A549 (cell line): ENCODE data around the gene CCDC159. TPM values are rescaled to one million over a fixed set of nuclear protein-coding genes. Genes with fewer than 3 reads are reported as not detected.

Source experiments
- ATAC-seq, 2 experiments: fragments of 200-7000 bp in 1 of 2; fragments of >200 bp in 1 of 2; cut with Nextera tagmentation in 1 of 2; cut with Tn5 transposase in 1 of 2; 3 replicates each; pipeline versions ENCODE4 v1.8.0 to v1.9.1; 2018 to 2020; ENCODE audit warnings: mild to moderate bottlenecking in 1 of 2, moderate library complexity in 1 of 2
- CTCF ChIA-PET: fragments of 300-600 bp; sonication (Branson Sonifier 250); formaldehyde crosslinking; extraction: SDS; loops from one replicate; lab custom pipeline; 2021; ENCODE audit warnings: antibody characterized with exemption, inconsistent platforms; lab: Yijun Ruan, JAX
- POLR2A ChIA-PET: fragments of 350-600 bp; formaldehyde crosslinking; extraction: SDS; loops from one replicate; lab custom pipeline; 2021; ENCODE audit warnings: antibody characterized with exemption, inconsistent platforms; lab: Yijun Ruan, JAX
- DNase-seq, 2 experiments: peaks; one replicate each; pipeline versions ENCODE4 v3.0.0 to v3.0.0-alpha.2; 2011 to 2016; ENCODE audit warnings: low read depth in 1 of 2, low spot score in 1 of 2
- FAIRE-seq: peaks from 2 replicates; lab custom pipeline; 2011; peaks lifted over from hg19 to GRCh38; lab: Jason Lieb, UNC
- H3K27ac ChIP-seq, 2 experiments: fragments of >200 bp; sonication (Bioruptor Twin); formaldehyde crosslinking; 3 replicates each; pipeline ENCODE4 v1.5.1; 2016 to 2017
- H3K4me1 ChIP-seq: fragments of >200 bp; sonication (Bioruptor Twin); formaldehyde crosslinking; 3 replicates; pipeline ENCODE4 v1.6.1; 2016
- H3K4me2 ChIP-seq: fragments of >200 bp; sonication (Bioruptor Twin); formaldehyde crosslinking; 3 replicates; pipeline ENCODE4 v1.6.1; 2016
- H3K4me3 ChIP-seq: fragments of >200 bp; sonication (Bioruptor Twin); formaldehyde crosslinking; 3 replicates; pipeline ENCODE4 v1.5.1; 2016
- H3K9me3 ChIP-seq: fragments of >200 bp; sonication (Bioruptor Twin); formaldehyde crosslinking; 3 replicates; pipeline ENCODE4 v1.6.1; 2016
- ATOH8 ChIP-seq: fragments of 250-450 bp; sonication (Bioruptor Pico); IDR thresholded peaks from 2 replicates; pipeline ENCODE4 v1.5.0; 2020; ENCODE audit warnings: low read depth, mild to moderate bottlenecking, moderate library complexity
- CBX8 ChIP-seq: fragments of 200-600 bp; sonication (generic); IDR thresholded peaks from 2 replicates; pipeline ENCODE4 v1.6.1; 2016
- CHD2 ChIP-seq: fragments of 150-350 bp; IDR thresholded peaks from 2 replicates; pipeline ENCODE4 v1.6.1; 2014; ENCODE audit warnings: low read length; ENCODE audit not compliant: partially characterized antibody
- CTCF ChIP-seq: fragments of >200 bp; sonication (Bioruptor Twin); formaldehyde crosslinking; IDR thresholded peaks from 3 replicates; pipeline ENCODE4 v1.5.1; 2016
- EHF ChIP-seq: fragments of 250-450 bp; sonication (Bioruptor Pico); IDR thresholded peaks from 2 replicates; pipeline ENCODE4 v1.5.0; 2020; ENCODE audit warnings: mild to moderate bottlenecking
- ESRRA ChIP-seq: fragments of 150-350 bp; IDR thresholded peaks from 2 replicates; pipeline ENCODE4 v1.6.1; 2014; ENCODE audit warnings: mild to moderate bottlenecking, low read length, borderline replicate concordance
- FOSL2 ChIP-seq, 2 experiments: fragments of 450-650 bp in 1 of 2; fragments of >200 bp in 1 of 2; sonication (Bioruptor Twin) in 1 of 2; formaldehyde crosslinking; IDR thresholded peaks; 2 replicates each; pipeline versions ENCODE4 v1.5.0 to v1.6.1; 2016 to 2020; ENCODE audit warnings: mild to moderate bottlenecking in 1 of 2, moderate library complexity in 1 of 2
- HDAC2 ChIP-seq: fragments of 200-600 bp; sonication (generic); IDR thresholded peaks from 2 replicates; pipeline ENCODE4 v1.6.1; 2016
- HMGXB4 ChIP-seq: fragments of 250-450 bp; sonication (Bioruptor Pico); IDR thresholded peaks from 2 replicates; pipeline ENCODE4 v1.5.0; 2021; ENCODE audit warnings: mild to moderate bottlenecking, moderate library complexity, borderline replicate concordance
- HOXB13 ChIP-seq: fragments of 250-450 bp; sonication (Bioruptor Pico); IDR thresholded peaks from 2 replicates; pipeline ENCODE4 v1.5.0; 2020; ENCODE audit warnings: low read depth, mild to moderate bottlenecking, moderate library complexity
- KDM1A ChIP-seq: fragments of 200-600 bp; sonication (generic); IDR thresholded peaks from 2 replicates; pipeline ENCODE4 v1.6.1; 2016; ENCODE audit warnings: low read depth, mild to moderate bottlenecking
- KDM5A ChIP-seq: fragments of 200-600 bp; sonication (generic); IDR thresholded peaks from 2 replicates; pipeline ENCODE4 v1.6.1; 2016; ENCODE audit warnings: antibody characterized with exemption, mild to moderate bottlenecking
- MAFK ChIP-seq: fragments of 450-650 bp; IDR thresholded peaks from 2 replicates; pipeline ENCODE4 v1.6.1; 2014; ENCODE audit not compliant: partially characterized antibody
- NFE2L2 ChIP-seq: fragments of 150-350 bp; conservative IDR thresholded peaks from 2 replicates; pipeline ENCODE4 v1.6.1; 2014; ENCODE audit warnings: low read length
- PBX3 ChIP-seq: IDR thresholded peaks from 2 replicates; pipeline ENCODE4 v1.6.1; 2012
- RNF2 ChIP-seq: fragments of 200-600 bp; sonication (generic); IDR thresholded peaks from 2 replicates; pipeline ENCODE4 v1.6.1; 2016; ENCODE audit warnings: low read depth, mild to moderate bottlenecking, antibody characterized with exemption, moderate library complexity, borderline replicate concordance
- ZC3H11A ChIP-seq: fragments of 450-650 bp; IDR thresholded peaks from 2 replicates; pipeline ENCODE4 v1.6.1; 2014; ENCODE audit warnings: antibody characterized with exemption, mild to moderate bottlenecking
- ZNF302 ChIP-seq: fragments of 250-450 bp; sonication (Bioruptor Pico); IDR thresholded peaks from 2 replicates; pipeline ENCODE4 v1.9.0; 2021; ENCODE audit warnings: inconsistent platforms, mild to moderate bottlenecking, moderate library complexity
- ZSCAN20 ChIP-seq: fragments of 250-450 bp; sonication (Bioruptor Pico); IDR thresholded peaks from 2 replicates; pipeline ENCODE4 v1.8.0; 2022; ENCODE audit warnings: mild to moderate bottlenecking, moderate library complexity
- WGBS: methylation state at CpG from one replicate; pipeline ENCODE4 v1.1.6; 2017; ENCODE audit errors: missing lambda C conversion rate; 5-methylcytosine and 5-hydroxymethylcytosine counted together
- polyA plus RNA-seq, 4 experiments: library from polyadenylated mRNA; depleted of rRNA in 3 of 4; stranded (reverse); fragments of >200 nt; fragmentation: RNase III in 1 of 4; extraction: RNeasy Plus Mini Kit Qiagen cat#74134 plus additional on column Dnase treatment in 1 of 4; gene quantifications; 2 replicates in 3 of 4; 3 replicates in 1 of 4; pipeline ENCODE4 v1.2.3, GENCODE V29; 2011 to 2017
- TF ChIP-seq, protein P1 (sequence below): fragments of 150-350 bp; IDR thresholded peaks from 2 replicates; pipeline ENCODE4 v1.6.1; 2014; ENCODE audit warnings: low read depth, mild to moderate bottlenecking, low read length

CCDC159 gene
- polyA plus RNA-seq, 2 of the 4 experiments (the other 2 are of a cell fraction), result 8.4 to 11.3 TPM

GRCh38 chr19:11322269-11323024 is 23.9 kb upstream of the CCDC159 start (continued):
- no peak for TF ChIP-seq PBX3
- TF ChIP-seq, all 56 proteins: peak for 0

GRCh38 chr19:11323601-11324078 is 22.7 kb upstream of the CCDC159 start:
- peak overlapping the region; percentile 68 for H3K4me2 ChIP-seq
- ChIA-PET CTCF (interaction anchor here (0.7 to 1.8 kb wide), 6 partner anchors 28 to 160 kb away, joined by 3 to 5 read pairs (median 3); partner anchors contain the start of gene TSPAN16), POLR2A (interaction anchor here (1.0 to 1.9 kb wide), 4 partner anchors 16 to 58 kb away, joined by 4 to 7 read pairs (median 6); partner anchors contain the start of genes CCDC159, RAB3D and TMEM205)
- no peak overlapping the region for H3K4me3 ChIP-seq
- H3K9me3 ChIP-seq, result no peaks in the 10 kb centered on the region
- WGBS, result 64% methylated on average over 5 of the region's 5 CpGs
- DNase-seq, result no peak
- ATAC-seq, result peak in 1 of 2 experiments; percentile 19; a peak in 2 of 6 replicates
- FAIRE-seq, result no peak
- H3K27ac ChIP-seq, result peak overlapping the region; percentile 79 to 89
- TF ChIP-seq CHD2 (no peak), ZSCAN20 (CRISPR knock-in tag) (no peak), NFE2L2 (no peak), MAFK (no peak), KDM1A (no peak), FOSL2 (IDR thresholded peaks at IDR 0.05) (no peak), FOSL2 (CRISPR knock-in tag; IDR thresholded peaks at IDR 0.05) (no peak), RNF2 (no peak), ZNF302 (CRISPR knock-in tag) (no peak), KDM5A (no peak), HMGXB4 (CRISPR knock-in tag) (no peak), ESRRA (no peak), EHF (CRISPR knock-in tag) (no peak), ZC3H11A (no peak), HDAC2 (no peak), HOXB13 (CRISPR knock-in tag) (no peak), CBX8 (no peak), PBX3 (no peak), CTCF (no peak), ATOH8 (CRISPR knock-in tag) (no peak)
- TF ChIP-seq, protein P1, sequence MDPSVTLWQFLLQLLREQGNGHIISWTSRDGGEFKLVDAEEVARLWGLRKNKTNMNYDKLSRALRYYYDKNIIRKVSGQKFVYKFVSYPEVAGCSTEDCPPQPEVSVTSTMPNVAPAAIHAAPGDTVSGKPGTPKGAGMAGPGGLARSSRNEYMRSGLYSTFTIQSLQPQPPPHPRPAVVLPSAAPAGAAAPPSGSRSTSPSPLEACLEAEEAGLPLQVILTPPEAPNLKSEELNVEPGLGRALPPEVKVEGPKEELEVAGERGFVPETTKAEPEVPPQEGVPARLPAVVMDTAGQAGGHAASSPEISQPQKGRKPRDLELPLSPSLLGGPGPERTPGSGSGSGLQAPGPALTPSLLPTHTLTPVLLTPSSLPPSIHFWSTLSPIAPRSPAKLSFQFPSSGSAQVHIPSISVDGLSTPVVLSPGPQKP, result no peak
- TF ChIP-seq, all 56 proteins: peak for 0
- peaks cover 42% of the 10 kb centered on the region for H3K4me1 ChIP-seq
